ENCODE data around the gene IFT88. TPM values are rescaled to one million over a fixed set of nuclear protein-coding genes. Genes with fewer than 3 reads are reported as not detected.

The IFT88 gene
- total RNA-seq, 1 experiment from 2014 or later = 12.1 TPM

DNA sequence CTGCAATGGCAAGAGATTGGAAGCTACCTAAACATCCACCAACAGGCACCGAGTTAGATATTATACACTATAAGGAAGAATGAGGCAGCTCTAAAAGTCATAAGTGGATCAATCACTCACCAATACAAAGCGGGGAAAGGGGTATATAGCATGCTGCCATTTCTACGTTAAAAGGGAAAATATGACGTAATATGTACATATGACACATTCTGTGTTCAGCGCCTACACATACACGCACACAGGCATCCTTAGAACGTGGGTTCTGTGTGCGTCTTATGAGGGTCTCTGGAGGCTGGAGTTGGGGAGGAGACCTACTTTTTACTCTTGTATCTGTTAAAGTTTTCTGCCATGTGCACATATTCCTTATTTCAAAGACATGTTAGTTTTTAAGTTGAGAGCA lies 142.4 kb downstream of the IFT88 start:
- H3K4me1 ChIP-seq = 0 out of 2 replicates have a peak, but pooled peaks cover 4% of the 10 kb centered on the region
- no peaks in the 10 kb centered on the region for H3K36me3 ChIP-seq (ENCODE audit: control insufficient read depth, insufficient read depth, low read length)
- intact Hi-C loops (cut with micrococcal nuclease; ENCODE audit: unreplicated experiment) = loop anchor here (5.0 to 10.0 kb wide), 2 partner anchors 65 to 142 kb away; partner anchors contain the start of gene IFT88
- CTCF ChIA-PET = no interaction called here
- no peak overlapping the region for H3K4me3 Mint-ChIP-seq (ENCODE audit: unreplicated experiment)
- no peaks in the 10 kb centered on the region for H3K27me3 Mint-ChIP-seq (ENCODE audit: insufficient read depth, unreplicated experiment)
- no peaks in the 10 kb centered on the region for H3K27me3 ChIP-seq (replicated peaks; ENCODE audit: control insufficient read depth, insufficient read depth, low read length)
- TF ChIP-seq, protein P1, sequence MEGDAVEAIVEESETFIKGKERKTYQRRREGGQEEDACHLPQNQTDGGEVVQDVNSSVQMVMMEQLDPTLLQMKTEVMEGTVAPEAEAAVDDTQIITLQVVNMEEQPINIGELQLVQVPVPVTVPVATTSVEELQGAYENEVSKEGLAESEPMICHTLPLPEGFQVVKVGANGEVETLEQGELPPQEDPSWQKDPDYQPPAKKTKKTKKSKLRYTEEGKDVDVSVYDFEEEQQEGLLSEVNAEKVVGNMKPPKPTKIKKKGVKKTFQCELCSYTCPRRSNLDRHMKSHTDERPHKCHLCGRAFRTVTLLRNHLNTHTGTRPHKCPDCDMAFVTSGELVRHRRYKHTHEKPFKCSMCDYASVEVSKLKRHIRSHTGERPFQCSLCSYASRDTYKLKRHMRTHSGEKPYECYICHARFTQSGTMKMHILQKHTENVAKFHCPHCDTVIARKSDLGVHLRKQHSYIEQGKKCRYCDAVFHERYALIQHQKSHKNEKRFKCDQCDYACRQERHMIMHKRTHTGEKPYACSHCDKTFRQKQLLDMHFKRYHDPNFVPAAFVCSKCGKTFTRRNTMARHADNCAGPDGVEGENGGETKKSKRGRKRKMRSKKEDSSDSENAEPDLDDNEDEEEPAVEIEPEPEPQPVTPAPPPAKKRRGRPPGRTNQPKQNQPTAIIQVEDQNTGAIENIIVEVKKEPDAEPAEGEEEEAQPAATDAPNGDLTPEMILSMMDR (IDR thresholded peaks at IDR 0.05; ENCODE audit: insufficient read depth in 1 of 2, low read depth in 1 of 2, low read length in 1 of 2, severe bottlenecking in 1 of 2, unreplicated experiment in 1 of 2) = no peak
- no peaks in the 10 kb centered on the region for H3K9me3 ChIP-seq
- no peak overlapping the region for H3K4me3 ChIP-seq (ENCODE audit: low read depth, low read length)
- POLR2A ChIA-PET = no interaction called here
- no peaks in the 10 kb centered on the region for H3K9me3 Mint-ChIP-seq (ENCODE audit: unreplicated experiment)
- no TSS peak for BruUV-seq (replicated peaks)
- H3K36me3 Mint-ChIP-seq (ENCODE audit: insufficient read depth, unreplicated experiment) = peaks cover 10% of the 10 kb centered on the region
- no peaks in the 10 kb centered on the region for H3K4me1 Mint-ChIP-seq (ENCODE audit: low read depth, unreplicated experiment)
- no peak for DNase-seq
- H3K27ac Mint-ChIP-seq (ENCODE audit: unreplicated experiment) = no peak overlapping the region

DNA sequence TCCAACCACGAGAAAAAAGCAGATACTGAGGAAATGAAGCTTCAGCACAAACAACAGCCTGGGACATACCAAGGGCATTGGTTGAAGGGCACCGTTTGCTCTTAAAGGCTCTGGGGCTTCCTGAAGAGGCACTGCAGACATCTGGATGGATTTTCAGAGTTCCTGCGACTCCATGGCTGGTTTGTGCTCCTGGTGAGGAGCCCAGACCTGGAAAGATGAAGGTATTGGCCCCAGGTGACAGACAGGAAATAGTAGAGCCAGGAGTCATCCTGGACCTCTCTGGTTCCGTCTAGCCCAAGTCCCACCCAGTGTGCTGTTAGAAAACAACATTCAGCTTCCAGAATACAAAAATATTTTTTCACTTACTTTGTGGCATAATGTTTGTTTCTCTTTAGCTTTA lies 142.8 kb downstream of the IFT88 start:
- Mint-ChIP-seq H3K27ac (ENCODE audit: unreplicated experiment) (no peak overlapping the region), H3K4me3 (ENCODE audit: unreplicated experiment) (no peak overlapping the region), H3K4me1 (ENCODE audit: low read depth, unreplicated experiment) (no peaks in the 10 kb centered on the region), H3K36me3 (ENCODE audit: insufficient read depth, unreplicated experiment) (peaks cover 10% of the 10 kb centered on the region), H3K27me3 (ENCODE audit: insufficient read depth, unreplicated experiment) (no peaks in the 10 kb centered on the region), H3K9me3 (ENCODE audit: unreplicated experiment) (no peaks in the 10 kb centered on the region)
- Histone ChIP-seq H3K9me3 (no peaks in the 10 kb centered on the region), H3K4me3 (ENCODE audit: low read depth, low read length) (no peak overlapping the region), H3K4me1 (0 out of 2 replicates have a peak, but pooled peaks cover under 1% of the 10 kb centered on the region), H3K36me3 (ENCODE audit: control insufficient read depth, insufficient read depth, low read length) (no peaks in the 10 kb centered on the region), H3K27me3 (replicated peaks; ENCODE audit: control insufficient read depth, insufficient read depth, low read length) (no peaks in the 10 kb centered on the region)
- no peak for DNase-seq
- intact Hi-C loops (cut with micrococcal nuclease; ENCODE audit: unreplicated experiment) = loop anchor here (5.0 to 10.0 kb wide), 2 partner anchors 65 to 142 kb away; partner anchors contain the start of gene IFT88
- POLR2A ChIA-PET = no interaction called here
- no TSS peak for BruUV-seq (replicated peaks)
- CTCF ChIA-PET = no interaction called here
- TF ChIP-seq, protein P1 (IDR thresholded peaks at IDR 0.05; ENCODE audit: insufficient read depth in 1 of 2, low read depth in 1 of 2, low read length in 1 of 2, severe bottlenecking in 1 of 2, unreplicated experiment in 1 of 2) = no peak

DNA sequence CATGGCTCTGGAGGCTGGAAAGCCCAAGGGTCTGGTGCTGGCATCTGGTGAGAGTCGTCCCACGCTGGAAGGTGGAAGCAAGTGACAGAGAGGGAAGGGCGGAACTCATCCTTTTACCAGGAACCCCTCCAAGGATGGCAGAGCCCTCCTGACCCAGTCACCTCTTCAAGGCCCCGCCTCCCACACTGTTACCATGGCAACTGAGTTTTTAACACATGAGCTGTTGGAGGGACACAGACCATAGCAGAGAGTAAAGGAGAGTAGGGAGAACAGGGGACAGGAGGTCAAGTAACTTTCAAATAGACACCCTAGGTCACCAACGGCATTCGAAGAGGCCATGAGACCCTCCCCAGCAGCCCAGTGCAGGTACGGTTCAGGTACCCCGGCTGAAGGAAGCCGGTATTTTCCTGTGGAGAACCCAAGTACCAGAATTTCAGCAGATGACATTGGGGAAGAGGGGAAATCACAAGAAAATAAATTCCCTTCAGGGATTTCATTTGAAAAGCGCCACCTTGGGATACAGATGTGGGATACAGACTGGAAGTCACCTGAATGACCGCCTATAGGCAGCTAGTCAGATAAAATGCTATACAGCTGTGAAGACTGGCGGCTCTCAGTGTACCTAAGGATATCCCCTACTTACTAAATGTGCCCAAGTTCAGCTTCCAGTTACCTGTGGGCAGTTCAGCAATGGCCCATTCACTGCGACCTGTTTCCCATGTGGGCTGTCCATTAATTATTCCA lies 144.5 kb downstream of the IFT88 start:
- no peak overlapping the region for H3K27ac Mint-ChIP-seq (ENCODE audit: unreplicated experiment)
- CTCF ChIA-PET = interaction anchor here (0.5 to 1.3 kb wide), 4 partner anchors 28 to 536 kb away, joined by 3 to 5 read pairs (median 3); no protein-coding TSS in a partner anchor
- no peak for DNase-seq

More for the DNA sequence above, 144.5 kb downstream of the IFT88 start:
- Mint-ChIP-seq H3K9me3 (ENCODE audit: unreplicated experiment) (no peaks in the 10 kb centered on the region), H3K36me3 (ENCODE audit: insufficient read depth, unreplicated experiment) (peaks cover 10% of the 10 kb centered on the region), H3K4me1 (ENCODE audit: low read depth, unreplicated experiment) (no peaks in the 10 kb centered on the region), H3K4me3 (ENCODE audit: unreplicated experiment) (no peak overlapping the region), H3K27me3 (ENCODE audit: insufficient read depth, unreplicated experiment) (no peaks in the 10 kb centered on the region)
- POLR2A ChIA-PET = no interaction called here
- Histone ChIP-seq H3K27me3 (replicated peaks; ENCODE audit: control insufficient read depth, insufficient read depth, low read length) (no peaks in the 10 kb centered on the region), H3K36me3 (ENCODE audit: control insufficient read depth, insufficient read depth, low read length) (no peaks in the 10 kb centered on the region), H3K4me3 (ENCODE audit: low read depth, low read length) (no peak overlapping the region), H3K9me3 (no peaks in the 10 kb centered on the region), H3K4me1 (no peaks in the 10 kb centered on the region)
- intact Hi-C loops (cut with micrococcal nuclease; ENCODE audit: unreplicated experiment) = loop anchor here (1.0 kb wide), 2 partner anchors 62 to 117 kb away; partner anchors contain the start of gene EEF1AKMT1
- TF ChIP-seq, protein P1 (IDR thresholded peaks at IDR 0.05; ENCODE audit: insufficient read depth in 1 of 2, low read depth in 1 of 2, low read length in 1 of 2, severe bottlenecking in 1 of 2, unreplicated experiment in 1 of 2) = no peak
- BruUV-seq (replicated peaks) = no TSS peak

All from Caco-2 (cell line).